NCI-H2227 (cell line): Measurements from ENCODE around the gene SRGAP3.

Experiments used
- DNase-seq: peaks from one replicate; lab custom pipeline; 2025; ENCODE audit not compliant: unreplicated experiment; lab: John Stamatoyannopoulos, UW

SRGAP3 gene

GRCh38 chr3:9066775-9067174 is 182.7 kb downstream of the SRGAP3 start:
- DNase-seq = no peak

GRCh38 chr3:9066141-9066540 is 183.3 kb downstream of the SRGAP3 start:
- DNase-seq = no peak

GRCh38 chr3:9064850-9065249 is 184.6 kb downstream of the SRGAP3 start:
- no peak for DNase-seq

GRCh38 chr3:9064251-9064650 is 185.2 kb downstream of the SRGAP3 start:
- no peak for DNase-seq

GRCh38 chr3:9062570-9062969 is 186.9 kb downstream of the SRGAP3 start:
- DNase-seq = no peak

GRCh38 chr3:9061634-9062033 is 187.8 kb downstream of the SRGAP3 start:
- peak; percentile 18 for DNase-seq

- DNase-seq = no peak
These were observed 189.7 kb downstream of the SRGAP3 start for GRCh38 chr3:9059489-9060400.

GRCh38 chr3:9056581-9056980 is 192.9 kb downstream of the SRGAP3 start:
- DNase-seq = no peak

- DNase-seq = no peak
These were observed 201.7 kb downstream of the SRGAP3 start for GRCh38 chr3:9047452-9048346.

- no peak for DNase-seq
These were observed 204.1 kb downstream of the SRGAP3 start for GRCh38 chr3:9045371-9045770.

GRCh38 chr3:9043063-9043462 is 206.4 kb downstream of the SRGAP3 start:
- no peak for DNase-seq

- DNase-seq = no peak
These were observed 207.8 kb downstream of the SRGAP3 start for GRCh38 chr3:9041626-9042025.

GRCh38 chr3:9040996-9041395 is 208.4 kb downstream of the SRGAP3 start:
- DNase-seq = no peak

GRCh38 chr3:9037144-9037711 is 212.2 kb downstream of the SRGAP3 start:
- no peak for DNase-seq

- peak; percentile 14 for DNase-seq
These were observed 212.9 kb downstream of the SRGAP3 start for GRCh38 chr3:9036404-9037131.

- DNase-seq = no peak
These were observed 213.5 kb downstream of the SRGAP3 start for GRCh38 chr3:9035961-9036360.

- DNase-seq = no peak
These were observed 214.0 kb downstream of the SRGAP3 start for GRCh38 chr3:9035473-9035872.

- DNase-seq = no peak
These were observed 215.6 kb downstream of the SRGAP3 start for GRCh38 chr3:9033867-9034266.

- no peak for DNase-seq
These were observed 217.1 kb downstream of the SRGAP3 start for GRCh38 chr3:9032231-9032777.

- no peak for DNase-seq
These were observed 219.4 kb downstream of the SRGAP3 start for GRCh38 chr3:9030034-9030433.

GRCh38 chr3:9028134-9028533 is 221.3 kb downstream of the SRGAP3 start:
- no peak for DNase-seq
